ENCODE data around the gene RNF150. TPM values are rescaled to one million over a fixed set of nuclear protein-coding genes. Genes with fewer than 3 reads are reported as not detected.
"Not testable (repeated sequence)": the region's sequence is repeated elsewhere in the genome, so short reads cannot be mapped to it uniquely, and the experiment has no call there.

The RNF150 gene
- polyA plus RNA-seq, 12 donors: 24.6 to 112 (median 37.9) TPM

DNA sequence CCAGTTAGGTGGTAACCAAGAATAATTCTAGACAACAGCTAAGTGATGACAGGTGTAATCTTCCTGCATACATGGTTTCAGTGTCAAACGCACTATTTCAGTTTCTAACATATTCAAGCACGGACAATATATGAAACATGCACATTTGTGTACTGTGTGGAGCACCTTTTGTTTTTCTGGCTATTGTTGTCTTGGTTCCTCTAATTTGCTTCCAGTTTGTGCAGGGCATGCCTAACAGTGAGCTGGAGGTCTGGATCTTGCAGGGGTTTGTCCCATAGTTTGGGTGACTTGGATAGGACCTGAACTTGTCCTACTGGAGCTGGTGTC lies 306.6 kb downstream of the RNF150 start:
- DNase-seq: no peak

DNA sequence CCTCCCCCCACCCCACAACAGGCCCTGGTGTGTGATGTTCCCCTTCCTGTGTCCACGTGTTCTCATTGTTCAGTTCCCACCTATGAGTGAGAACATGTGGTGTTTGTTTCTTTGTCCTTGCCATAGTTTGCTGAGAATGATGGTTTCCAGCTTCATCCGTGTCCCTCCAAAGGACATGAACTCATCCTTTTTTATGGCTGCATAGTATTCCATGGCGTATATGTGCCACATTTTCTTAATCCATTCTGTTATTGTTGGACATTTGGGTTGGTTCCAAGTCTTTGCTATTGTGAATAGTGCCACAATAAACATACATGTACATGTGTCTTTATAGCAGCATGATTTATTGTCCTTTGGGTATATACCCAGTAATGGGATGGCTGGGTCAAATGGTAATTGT lies 312.7 kb downstream of the RNF150 start:
- DNase-seq: not testable (repeated sequence)

DNA sequence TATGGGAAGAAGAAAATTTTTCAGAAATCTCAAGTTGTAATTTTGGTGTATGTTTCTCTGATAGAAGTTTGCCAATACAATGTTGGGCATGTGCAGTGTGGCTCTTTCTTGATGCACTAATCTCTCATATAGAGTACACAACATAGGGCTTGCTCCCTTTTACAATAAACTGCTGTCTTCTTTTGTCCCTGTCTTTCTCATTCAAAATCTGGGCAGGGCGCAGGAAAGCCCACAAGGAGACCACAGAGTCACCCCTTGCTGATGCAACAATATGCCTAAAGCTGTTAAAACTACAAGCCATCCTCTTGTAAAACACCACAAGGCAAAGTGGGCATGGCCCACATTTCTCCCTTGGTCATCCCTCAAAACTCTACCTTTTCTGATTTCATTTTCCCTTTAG lies 313.7 kb downstream of the RNF150 start:
- DNase-seq: no peak

DNA sequence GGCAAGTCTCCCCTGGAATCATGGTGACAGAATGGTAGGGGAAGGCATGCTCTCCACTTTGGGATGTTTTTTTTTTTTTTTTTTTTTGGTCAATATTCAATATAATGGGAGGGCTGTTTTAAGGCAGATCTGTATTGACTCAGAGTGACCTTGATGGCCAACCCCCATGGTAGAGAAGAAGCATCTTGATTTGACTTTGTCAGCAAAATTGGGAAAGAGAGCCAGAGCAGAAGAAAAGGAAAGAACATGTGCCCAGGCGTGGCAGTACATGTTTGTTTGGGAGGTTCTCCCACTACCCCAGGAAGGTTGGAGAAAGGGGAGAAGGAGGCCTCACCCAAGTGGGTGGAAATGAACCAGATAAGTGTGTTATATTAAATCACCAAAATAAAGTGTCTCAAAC lies 314.8 kb downstream of the RNF150 start:
- no peak for DNase-seq

DNA sequence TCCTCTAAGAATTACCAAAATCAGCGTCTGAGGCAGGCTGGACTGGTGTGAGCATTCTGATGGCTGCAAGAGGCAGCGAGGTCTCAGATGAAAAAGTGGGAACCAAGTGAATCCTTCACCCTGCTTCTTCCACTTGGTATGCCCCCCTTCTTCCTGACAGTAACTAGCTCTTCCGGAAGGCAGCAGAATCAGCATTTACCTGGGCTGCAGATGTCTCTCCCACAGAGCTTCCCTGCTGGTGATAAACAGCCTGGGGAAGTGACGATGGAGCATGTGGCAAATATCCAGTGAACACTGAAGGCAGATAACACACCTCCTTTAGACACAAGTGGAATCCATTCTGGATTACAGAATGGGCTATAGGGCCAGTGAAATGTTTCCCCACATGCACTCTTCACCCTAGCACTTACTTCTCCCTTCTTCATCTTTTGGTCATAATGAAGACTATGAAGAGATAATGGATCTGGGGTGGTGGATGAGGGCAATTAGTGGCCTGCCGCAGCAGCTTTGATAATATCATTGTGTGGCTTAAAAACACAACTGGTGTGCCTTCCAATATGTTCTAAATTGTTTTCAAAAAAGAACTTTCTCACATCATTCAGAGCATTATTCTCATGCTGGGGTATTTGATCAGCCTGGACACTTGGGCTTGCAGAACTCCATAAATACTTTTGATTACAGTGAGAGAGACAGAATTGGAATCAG lies 316.3 kb downstream of the RNF150 start:
- no peak for DNase-seq

DNA sequence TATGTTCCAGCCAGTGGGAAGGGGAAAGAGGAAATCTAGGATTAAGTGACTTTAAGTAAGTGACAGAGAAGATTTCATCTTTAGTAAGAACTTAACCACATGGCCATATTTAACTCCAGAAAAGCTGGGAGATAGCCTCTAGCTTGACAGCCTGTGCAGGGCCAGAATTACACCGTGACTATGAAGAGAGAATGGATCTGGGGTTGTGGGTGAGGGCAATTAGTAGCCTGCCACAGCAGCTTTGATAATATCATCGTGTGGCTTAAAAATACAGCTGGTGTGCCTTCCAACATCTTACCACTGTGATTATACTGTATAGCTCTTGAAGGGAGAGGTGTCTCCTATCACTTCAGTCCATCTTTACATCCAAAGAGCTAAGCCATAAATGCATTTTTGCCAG lies 319.5 kb downstream of the RNF150 start:
- DNase-seq: no peak

DNA sequence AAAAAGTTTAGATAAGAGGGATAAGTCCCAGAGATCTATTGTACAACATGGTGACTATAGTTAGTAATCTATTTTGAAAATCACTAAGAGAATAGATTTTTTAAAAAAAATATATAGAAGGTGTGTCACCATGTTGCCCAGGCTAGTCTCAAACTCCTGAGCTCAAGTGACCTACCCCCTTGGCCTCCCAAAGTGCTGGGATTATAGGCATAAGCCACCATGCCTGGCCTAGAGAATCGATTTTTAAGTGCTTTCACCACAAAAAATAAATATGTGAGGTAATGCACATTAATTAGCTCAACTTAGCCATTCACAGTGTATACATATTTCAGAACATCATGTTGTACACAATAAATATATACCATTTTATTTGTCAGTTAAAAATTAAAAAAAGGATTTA lies 320.4 kb downstream of the RNF150 start:
- no peak for DNase-seq

DNA sequence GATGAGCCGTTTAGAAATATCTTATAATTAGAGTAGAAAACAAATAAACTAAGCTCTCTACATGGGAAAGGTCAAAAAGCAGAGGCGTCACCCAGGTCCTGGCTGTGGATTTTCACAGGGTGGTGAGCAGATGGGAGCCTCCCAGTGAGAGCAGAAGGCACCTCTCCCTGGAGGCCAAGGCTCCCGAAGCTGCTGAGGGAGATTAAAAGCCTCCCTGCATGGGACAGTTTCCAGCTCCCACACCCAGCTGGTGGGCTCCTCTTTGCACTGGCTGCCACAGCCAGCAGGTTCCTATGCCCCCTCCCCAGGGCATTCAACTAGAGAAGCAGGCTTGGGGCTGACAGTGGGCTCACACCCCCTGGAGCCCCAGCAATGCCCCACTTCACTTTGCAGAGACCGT lies 321.8 kb downstream of the RNF150 start:
- no peak for DNase-seq

DNA sequence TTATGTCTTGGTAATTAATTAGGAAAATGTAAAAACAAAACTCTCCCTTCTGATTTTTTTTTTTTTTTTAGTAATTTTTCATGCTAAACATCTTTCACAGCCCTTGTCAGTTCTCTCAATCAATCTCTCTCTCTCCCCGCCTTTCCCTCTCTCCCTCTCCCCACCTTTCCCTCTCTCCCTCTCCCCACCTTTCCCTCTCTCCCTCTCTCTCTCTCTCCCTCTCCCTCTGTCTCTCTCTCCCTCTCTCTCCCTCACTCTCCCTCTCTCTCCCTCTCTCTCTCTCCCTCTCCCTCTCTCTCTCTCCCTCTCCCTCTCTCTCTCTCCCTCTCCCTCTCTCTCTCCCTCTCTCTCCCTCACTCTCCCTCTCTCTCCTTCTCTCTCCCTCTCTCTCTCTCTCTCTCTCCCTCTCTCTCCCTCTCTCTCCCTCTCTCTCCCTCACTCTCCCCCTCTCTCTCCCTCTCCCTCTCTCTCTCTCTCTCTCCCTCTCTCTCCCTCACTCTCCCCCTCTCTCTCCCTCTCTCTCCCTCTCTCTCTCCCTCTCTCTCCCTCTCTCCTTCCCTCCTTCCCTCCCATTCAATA lies 322.6 kb downstream of the RNF150 start:
- not testable (repeated sequence) for DNase-seq

Other genes with a start within 250 kb of the RNF150 start
- 10 to 100 TPM in 11 of 12 donors, not detected in 1; 25.8 to 42.0 (median 37.7) TPM for gene ZNF330, start 87.4 kb upstream of the RNF150 start, polyA plus RNA-seq (ENCODE audit: insufficient read length in 12 of 12)

Data from muscle of arm (tissue), 12 donors.